Vagina (tissue), 2 donors: ENCODE data around the gene RND1.

Experiments
- CTCF ChIP-seq, 3 experiments: fragments of 450-650 bp in 2 of 3; fragments of 200-600 bp in 1 of 3; sonication (generic) in 1 of 3; IDR thresholded peaks; one replicate each; pipeline ENCODE4 v1.5.1; 2017 to 2019; ENCODE audit warnings: antibody characterized with exemption in 3 of 3, mild to moderate bottlenecking in 2 of 3, moderate library complexity in 2 of 3
- POLR2A ChIP-seq, 2 donors: fragments of 450-650 bp; IDR thresholded peaks; one replicate each; pipeline ENCODE4 v1.6.1; 2017; ENCODE audit warnings: antibody characterized with exemption in 2 of 2, mild to moderate bottlenecking in 2 of 2, moderate library complexity in 2 of 2
- POLR2AphosphoS5 ChIP-seq, 2 donors: sonication (generic); formaldehyde crosslinking; IDR thresholded peaks; one replicate each; pipeline ENCODE4 v1.9.0; 2017; ENCODE audit warnings: antibody characterized with exemption in 2 of 2, mild to moderate bottlenecking in 2 of 2, low read depth in 1 of 2; ENCODE audit not compliant: insufficient read depth in 1 of 2

GRCh38 chr12:48851883-48852733 is 13.6 kb downstream of the RND1 start, which contains the start of gene DDX23:
- TF ChIP-seq CTCF (IDR thresholded peaks at IDR 0.05), result no peak
- TF ChIP-seq POLR2A (IDR thresholded peaks at IDR 0.05), result no peak
- TF ChIP-seq POLR2AphosphoS5 (IDR thresholded peaks at IDR 0.05; ENCODE audit: insufficient read depth in 1 of 2, low read depth in 1 of 2), result peak; percentile 86 to 88
